Heart left ventricle (tissue), 13 donors: Measurements from ENCODE around the gene ZFYVE26.

ENCODE experiments used
- POLR2A ChIP-seq, 2 donors: fragments of 450-650 bp; IDR thresholded peaks; one replicate each; pipeline ENCODE4 v1.6.1; 2017; ENCODE audit warnings: antibody characterized with exemption in 2 of 2, mild to moderate bottlenecking in 2 of 2, moderate library complexity in 2 of 2
- TF ChIP-seq, protein P1 (sequence below), 12 donors: fragments of 200-600 bp; sonication (generic) in 4 of 12; IDR thresholded peaks; one replicate each; pipeline versions ENCODE4 v1.5.0 to v1.8.0; 2018 to 2022; ENCODE audit warnings: antibody characterized with exemption in 12 of 12, mild to moderate bottlenecking in 5 of 12
- donor health status: ischemic (EF 13 %, LVEDD 7.1; RV severe dilation, severe dysfunction).
- donor health status: DM: no; HTN: yes; CAD: no.
- donor health status: DM: no; HTN: no; CAD: no.
- donor health status: ischemic (EF 25% LVEDD 6.9; RV normal size, moderate dysfunction).
- donor health status: ischemic (EF 25% LVEDD 5.7; RV mildly dilated, moderate dysfunction).
- donor health status: ischemic (EF 35%, LVEDD 5.7; RV mildly dilated, moderate dysfunction).
- donor health status: nonischemic (EF 11% LVEDD 7.7; RV severe dilation, severe dysfunction).
- donor health status: DM: yes; HTN: yes; CAD: no.
- donor health status: PGD.
- donor health status: ischemic (EF 29% LVEDD 5.4; RV normal size, mild dysfunction).
- donor health status: nonischemic (EF 23%, LVEDD 6.1; RV moderate dilation, normal function).

DNA sequence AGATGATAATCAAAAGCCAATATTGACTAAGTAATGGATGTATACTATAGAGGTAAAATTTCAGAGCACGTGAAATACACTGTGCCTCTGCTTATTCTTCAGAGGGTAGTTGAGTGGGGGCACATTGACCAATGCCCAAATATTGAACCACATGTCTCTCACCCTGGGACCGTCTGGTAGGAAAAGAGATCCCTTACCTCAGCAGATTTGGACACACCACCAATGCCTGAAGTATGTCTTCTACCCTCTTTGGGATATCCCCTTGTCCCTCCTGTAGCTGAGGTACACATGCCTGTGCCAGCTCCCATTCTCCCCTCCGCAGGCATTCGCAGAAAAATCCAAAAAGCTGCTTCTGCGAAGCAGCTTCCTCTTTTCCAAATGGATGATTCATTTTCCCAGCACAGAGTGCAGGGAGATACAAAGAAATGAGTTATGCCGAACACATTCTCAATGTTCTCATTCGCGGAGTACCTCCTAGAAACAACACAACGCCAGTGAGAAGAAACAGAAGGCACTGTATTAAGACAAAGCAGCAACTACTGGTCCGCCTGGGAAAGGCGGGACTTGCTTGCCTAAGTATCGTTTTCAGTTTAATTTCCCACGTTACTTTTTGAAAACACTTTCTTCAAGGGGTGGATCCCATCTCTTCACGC is 691 bp downstream of the ZFYVE26 start:
- TF ChIP-seq, protein P1, sequence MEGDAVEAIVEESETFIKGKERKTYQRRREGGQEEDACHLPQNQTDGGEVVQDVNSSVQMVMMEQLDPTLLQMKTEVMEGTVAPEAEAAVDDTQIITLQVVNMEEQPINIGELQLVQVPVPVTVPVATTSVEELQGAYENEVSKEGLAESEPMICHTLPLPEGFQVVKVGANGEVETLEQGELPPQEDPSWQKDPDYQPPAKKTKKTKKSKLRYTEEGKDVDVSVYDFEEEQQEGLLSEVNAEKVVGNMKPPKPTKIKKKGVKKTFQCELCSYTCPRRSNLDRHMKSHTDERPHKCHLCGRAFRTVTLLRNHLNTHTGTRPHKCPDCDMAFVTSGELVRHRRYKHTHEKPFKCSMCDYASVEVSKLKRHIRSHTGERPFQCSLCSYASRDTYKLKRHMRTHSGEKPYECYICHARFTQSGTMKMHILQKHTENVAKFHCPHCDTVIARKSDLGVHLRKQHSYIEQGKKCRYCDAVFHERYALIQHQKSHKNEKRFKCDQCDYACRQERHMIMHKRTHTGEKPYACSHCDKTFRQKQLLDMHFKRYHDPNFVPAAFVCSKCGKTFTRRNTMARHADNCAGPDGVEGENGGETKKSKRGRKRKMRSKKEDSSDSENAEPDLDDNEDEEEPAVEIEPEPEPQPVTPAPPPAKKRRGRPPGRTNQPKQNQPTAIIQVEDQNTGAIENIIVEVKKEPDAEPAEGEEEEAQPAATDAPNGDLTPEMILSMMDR (IDR thresholded peaks at IDR 0.05), result no peak
- TF ChIP-seq POLR2A (IDR thresholded peaks at IDR 0.05), result no peak
